GM12878 (cell line): Measurements from ENCODE around the gene INCA1.

Source experiments
- GABPA ChIP-seq: IDR thresholded peaks from 2 replicates; pipeline ENCODE4 v1.6.1; 2014; ENCODE audit warnings: antibody characterized with exemption, low read depth, mild to moderate bottlenecking, inconsistent platforms
- POLR2A ChIP-seq: IDR thresholded peaks from 2 replicates; pipeline ENCODE4 v1.6.1; 2011; ENCODE audit warnings: low read depth, mild to moderate bottlenecking, low read length
- POLR2AphosphoS5 ChIP-seq: IDR thresholded peaks from 2 replicates; pipeline ENCODE4 v1.6.1; 2011; ENCODE audit warnings: mild to moderate bottlenecking, low read length, inconsistent platforms
- RFX5 ChIP-seq: IDR thresholded peaks from 2 replicates; pipeline ENCODE4 v1.6.1; 2011; ENCODE audit warnings: low read depth, low read length, improper control_type of control experiment
- YY1 ChIP-seq: IDR thresholded peaks from 2 replicates; pipeline ENCODE4 v1.6.1; 2011; ENCODE audit warnings: low read depth, mild to moderate bottlenecking, low read length
- ZNF384 ChIP-seq: IDR thresholded peaks from 2 replicates; pipeline ENCODE4 v1.6.1; 2012; ENCODE audit warnings: low read depth, mild to moderate bottlenecking, low read length, improper control_type of control experiment, borderline replicate concordance
- TF ChIP-seq, protein P1 (sequence below), 3 experiments: IDR thresholded peaks in 2 of 3; conservative IDR thresholded peaks in 1 of 3; 2 replicates each; pipeline ENCODE4 v1.5.1; 2011; ENCODE audit warnings: low read depth in 3 of 3, low read length in 3 of 3, mild to moderate bottlenecking in 3 of 3, control low read depth in 2 of 3, moderate library complexity in 2 of 3, inconsistent platforms in 1 of 3, mixed read lengths in 1 of 3; ENCODE audit not compliant: control insufficient read depth in 2 of 3, insufficient read depth in 1 of 3; ENCODE audit errors: extremely low read depth in 1 of 3
- TF ChIP-seq, protein P2 (sequence below): IDR thresholded peaks from 2 replicates; pipeline ENCODE4 v1.6.1; 2011; ENCODE audit warnings: borderline replicate concordance, low read depth, mild to moderate bottlenecking, moderate library complexity, mixed read lengths, low read length; ENCODE audit not compliant: insufficient read depth; ENCODE audit errors: extremely low read length
- TF ChIP-seq, protein P3 (sequence below): IDR thresholded peaks from 2 replicates; pipeline ENCODE4 v1.6.1; 2012; ENCODE audit warnings: mild to moderate bottlenecking, low read depth, low read length
- TF ChIP-seq, protein P4 (sequence below): IDR thresholded peaks from 2 replicates; pipeline ENCODE4 v1.6.1; 2011; ENCODE audit warnings: low read depth, mild to moderate bottlenecking, low read length, moderate library complexity, borderline replicate concordance; ENCODE audit errors: extremely low read depth

DNA sequence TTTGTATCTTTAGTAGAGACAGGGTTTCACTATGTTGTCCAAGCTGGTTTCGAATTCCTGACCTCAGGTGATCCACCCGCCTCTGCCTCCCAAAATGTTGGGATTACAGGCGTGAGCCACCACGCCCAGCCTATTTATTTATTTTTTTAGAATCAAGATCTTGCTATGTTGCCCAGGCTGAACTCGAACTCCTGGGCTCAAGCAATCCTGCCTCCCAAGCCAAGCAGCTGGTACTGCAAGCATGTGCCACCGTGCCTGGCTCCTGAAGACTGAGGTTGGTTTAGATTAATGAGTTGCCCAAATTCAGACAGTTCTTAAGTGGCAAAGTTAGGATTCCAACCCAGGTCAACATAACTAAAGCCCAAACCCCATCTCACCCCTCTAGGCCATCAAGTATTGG, 30.0 kb upstream of the INCA1 start:
- TF ChIP-seq, protein P1, sequence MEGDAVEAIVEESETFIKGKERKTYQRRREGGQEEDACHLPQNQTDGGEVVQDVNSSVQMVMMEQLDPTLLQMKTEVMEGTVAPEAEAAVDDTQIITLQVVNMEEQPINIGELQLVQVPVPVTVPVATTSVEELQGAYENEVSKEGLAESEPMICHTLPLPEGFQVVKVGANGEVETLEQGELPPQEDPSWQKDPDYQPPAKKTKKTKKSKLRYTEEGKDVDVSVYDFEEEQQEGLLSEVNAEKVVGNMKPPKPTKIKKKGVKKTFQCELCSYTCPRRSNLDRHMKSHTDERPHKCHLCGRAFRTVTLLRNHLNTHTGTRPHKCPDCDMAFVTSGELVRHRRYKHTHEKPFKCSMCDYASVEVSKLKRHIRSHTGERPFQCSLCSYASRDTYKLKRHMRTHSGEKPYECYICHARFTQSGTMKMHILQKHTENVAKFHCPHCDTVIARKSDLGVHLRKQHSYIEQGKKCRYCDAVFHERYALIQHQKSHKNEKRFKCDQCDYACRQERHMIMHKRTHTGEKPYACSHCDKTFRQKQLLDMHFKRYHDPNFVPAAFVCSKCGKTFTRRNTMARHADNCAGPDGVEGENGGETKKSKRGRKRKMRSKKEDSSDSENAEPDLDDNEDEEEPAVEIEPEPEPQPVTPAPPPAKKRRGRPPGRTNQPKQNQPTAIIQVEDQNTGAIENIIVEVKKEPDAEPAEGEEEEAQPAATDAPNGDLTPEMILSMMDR (IDR thresholded peaks at IDR 0.05 in 2 of 3, conservative IDR thresholded peaks at IDR 0.05 in 1 of 3; ENCODE audit: control insufficient read depth in 2 of 3, extremely low read depth in 1 of 3, insufficient read depth in 1 of 3, low read depth in 3 of 3, low read length in 3 of 3) = no peak
- TF ChIP-seq YY1 (no peak), POLR2AphosphoS5 (no peak), GABPA (no peak), POLR2A (no peak), RFX5 (no peak), ZNF384 (no peak)
- TF ChIP-seq, protein P2, sequence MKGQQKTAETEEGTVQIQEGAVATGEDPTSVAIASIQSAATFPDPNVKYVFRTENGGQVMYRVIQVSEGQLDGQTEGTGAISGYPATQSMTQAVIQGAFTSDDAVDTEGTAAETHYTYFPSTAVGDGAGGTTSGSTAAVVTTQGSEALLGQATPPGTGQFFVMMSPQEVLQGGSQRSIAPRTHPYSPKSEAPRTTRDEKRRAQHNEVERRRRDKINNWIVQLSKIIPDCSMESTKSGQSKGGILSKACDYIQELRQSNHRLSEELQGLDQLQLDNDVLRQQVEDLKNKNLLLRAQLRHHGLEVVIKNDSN = no peak
- TF ChIP-seq, protein P3, sequence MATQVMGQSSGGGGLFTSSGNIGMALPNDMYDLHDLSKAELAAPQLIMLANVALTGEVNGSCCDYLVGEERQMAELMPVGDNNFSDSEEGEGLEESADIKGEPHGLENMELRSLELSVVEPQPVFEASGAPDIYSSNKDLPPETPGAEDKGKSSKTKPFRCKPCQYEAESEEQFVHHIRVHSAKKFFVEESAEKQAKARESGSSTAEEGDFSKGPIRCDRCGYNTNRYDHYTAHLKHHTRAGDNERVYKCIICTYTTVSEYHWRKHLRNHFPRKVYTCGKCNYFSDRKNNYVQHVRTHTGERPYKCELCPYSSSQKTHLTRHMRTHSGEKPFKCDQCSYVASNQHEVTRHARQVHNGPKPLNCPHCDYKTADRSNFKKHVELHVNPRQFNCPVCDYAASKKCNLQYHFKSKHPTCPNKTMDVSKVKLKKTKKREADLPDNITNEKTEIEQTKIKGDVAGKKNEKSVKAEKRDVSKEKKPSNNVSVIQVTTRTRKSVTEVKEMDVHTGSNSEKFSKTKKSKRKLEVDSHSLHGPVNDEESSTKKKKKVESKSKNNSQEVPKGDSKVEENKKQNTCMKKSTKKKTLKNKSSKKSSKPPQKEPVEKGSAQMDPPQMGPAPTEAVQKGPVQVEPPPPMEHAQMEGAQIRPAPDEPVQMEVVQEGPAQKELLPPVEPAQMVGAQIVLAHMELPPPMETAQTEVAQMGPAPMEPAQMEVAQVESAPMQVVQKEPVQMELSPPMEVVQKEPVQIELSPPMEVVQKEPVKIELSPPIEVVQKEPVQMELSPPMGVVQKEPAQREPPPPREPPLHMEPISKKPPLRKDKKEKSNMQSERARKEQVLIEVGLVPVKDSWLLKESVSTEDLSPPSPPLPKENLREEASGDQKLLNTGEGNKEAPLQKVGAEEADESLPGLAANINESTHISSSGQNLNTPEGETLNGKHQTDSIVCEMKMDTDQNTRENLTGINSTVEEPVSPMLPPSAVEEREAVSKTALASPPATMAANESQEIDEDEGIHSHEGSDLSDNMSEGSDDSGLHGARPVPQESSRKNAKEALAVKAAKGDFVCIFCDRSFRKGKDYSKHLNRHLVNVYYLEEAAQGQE = no peak
- TF ChIP-seq, protein P4, sequence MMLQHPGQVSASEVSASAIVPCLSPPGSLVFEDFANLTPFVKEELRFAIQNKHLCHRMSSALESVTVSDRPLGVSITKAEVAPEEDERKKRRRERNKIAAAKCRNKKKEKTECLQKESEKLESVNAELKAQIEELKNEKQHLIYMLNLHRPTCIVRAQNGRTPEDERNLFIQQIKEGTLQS = no peak
